Measurements from ENCODE around the gene SH3BP4. TPM values are rescaled to one million over a fixed set of nuclear protein-coding genes. Genes with fewer than 3 reads are reported as not detected.

SH3BP4 gene
- total and polyA plus RNA-seq, 10 of the 15 experiments (the other 5 are each of a cell fraction or from before 2014, with no cell fraction given): 0.03 to 0.36 TPM; not detected in 8

GRCh38 chr2:234963773-234964615 is 12.2 kb downstream of the SH3BP4 start (continued):
- TF ChIP-seq, protein P1, sequence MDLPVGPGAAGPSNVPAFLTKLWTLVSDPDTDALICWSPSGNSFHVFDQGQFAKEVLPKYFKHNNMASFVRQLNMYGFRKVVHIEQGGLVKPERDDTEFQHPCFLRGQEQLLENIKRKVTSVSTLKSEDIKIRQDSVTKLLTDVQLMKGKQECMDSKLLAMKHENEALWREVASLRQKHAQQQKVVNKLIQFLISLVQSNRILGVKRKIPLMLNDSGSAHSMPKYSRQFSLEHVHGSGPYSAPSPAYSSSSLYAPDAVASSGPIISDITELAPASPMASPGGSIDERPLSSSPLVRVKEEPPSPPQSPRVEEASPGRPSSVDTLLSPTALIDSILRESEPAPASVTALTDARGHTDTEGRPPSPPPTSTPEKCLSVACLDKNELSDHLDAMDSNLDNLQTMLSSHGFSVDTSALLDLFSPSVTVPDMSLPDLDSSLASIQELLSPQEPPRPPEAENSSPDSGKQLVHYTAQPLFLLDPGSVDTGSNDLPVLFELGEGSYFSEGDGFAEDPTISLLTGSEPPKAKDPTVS (IDR thresholded peaks at IDR 0.05; ENCODE audit: low read depth, low read length): no peak
- TF ChIP-seq SREBF2 (IDR thresholded peaks at IDR 0.05; ENCODE audit: low read length) (no peak), SMARCA5 (IDR thresholded peaks at IDR 0.05) (no peak)
- TF ChIP-seq, protein P2, sequence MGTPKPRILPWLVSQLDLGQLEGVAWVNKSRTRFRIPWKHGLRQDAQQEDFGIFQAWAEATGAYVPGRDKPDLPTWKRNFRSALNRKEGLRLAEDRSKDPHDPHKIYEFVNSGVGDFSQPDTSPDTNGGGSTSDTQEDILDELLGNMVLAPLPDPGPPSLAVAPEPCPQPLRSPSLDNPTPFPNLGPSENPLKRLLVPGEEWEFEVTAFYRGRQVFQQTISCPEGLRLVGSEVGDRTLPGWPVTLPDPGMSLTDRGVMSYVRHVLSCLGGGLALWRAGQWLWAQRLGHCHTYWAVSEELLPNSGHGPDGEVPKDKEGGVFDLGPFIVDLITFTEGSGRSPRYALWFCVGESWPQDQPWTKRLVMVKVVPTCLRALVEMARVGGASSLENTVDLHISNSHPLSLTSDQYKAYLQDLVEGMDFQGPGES (IDR thresholded peaks at IDR 0.05): no peak

DNA sequence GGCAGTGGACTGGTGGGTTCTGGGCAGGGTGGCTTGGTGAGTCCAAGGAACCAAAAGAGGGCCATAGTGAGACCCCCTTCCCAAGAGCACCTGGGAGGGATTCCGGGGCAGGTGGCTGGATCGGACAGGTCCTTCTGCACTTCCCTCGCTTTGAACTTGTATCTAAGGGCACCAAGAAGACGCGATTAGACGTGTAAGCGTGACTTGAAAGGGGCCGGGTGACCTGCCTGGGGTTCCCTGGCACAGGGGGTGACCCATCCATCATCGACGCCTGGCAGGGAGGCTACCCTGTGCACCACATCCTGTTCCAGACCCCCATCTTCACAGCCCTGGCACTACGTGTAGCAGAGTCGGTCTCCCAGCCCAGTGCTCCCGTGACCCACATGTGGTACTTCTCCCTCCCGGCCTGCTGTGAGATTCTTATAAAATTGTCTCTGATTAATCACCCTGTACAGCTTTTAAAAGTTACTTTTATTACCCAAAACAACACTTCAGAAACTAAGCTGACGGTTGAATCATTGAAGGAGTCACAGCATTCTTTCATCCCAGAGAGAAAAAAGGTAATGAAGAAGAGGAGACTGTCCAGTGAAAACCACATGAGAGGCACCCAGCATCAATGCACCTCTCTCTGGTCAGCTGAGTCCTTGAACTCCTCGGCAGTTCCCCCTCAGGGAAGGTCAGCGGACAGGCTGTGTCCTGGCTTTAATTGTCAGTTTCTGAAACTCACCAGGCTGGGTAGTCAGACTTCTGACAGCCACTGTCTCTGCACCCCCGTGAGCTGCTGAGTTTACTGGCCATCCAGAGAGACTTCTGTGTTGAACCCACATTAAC is 13.0 kb downstream of the SH3BP4 start:
- CTCF ChIA-PET: no interaction called here
- H3K9ac ChIP-seq (ENCODE audit: control insufficient read depth, insufficient read depth, low read length): no peak overlapping the region
- POLR2A ChIA-PET: no interaction called here
- ATAC-seq (no peak), DNase-seq (ENCODE audit: low read depth, low spot score) (no peak), FAIRE-seq (no peak)
- no peak overlapping the region for H3K4me3 ChIP-seq
- H3K4me2 ChIP-seq (ENCODE audit: control insufficient read depth, insufficient read depth): no peak overlapping the region
- RAD21 ChIA-PET (ENCODE audit: unreplicated experiment): no interaction called here
- H3K27me3 ChIP-seq (replicated peaks in 1 of 2; ENCODE audit: control insufficient read depth in 2 of 2, insufficient read depth in 2 of 2, low read length in 1 of 2): no peaks in the 10 kb centered on the region
- no peaks in the 10 kb centered on the region for H3K4me1 ChIP-seq (ENCODE audit: control insufficient read depth, insufficient read depth, low read length)
- no peaks in the 10 kb centered on the region for H3K36me3 ChIP-seq (ENCODE audit: control insufficient read depth in 2 of 2, insufficient read depth in 2 of 2, low read length in 1 of 2)
- H2AFZ ChIP-seq (ENCODE audit: control insufficient read depth, low read depth, low read length): no peak overlapping the region
- SMC1A ChIA-PET (ENCODE audit: uncharacterized antibody, unreplicated experiment): no interaction called here
- WGBS (ENCODE audit: insufficient coverage, insufficient replicate concordance, low lambda C conversion rate, missing lambda C conversion rate): 33% methylated on average over 17 of the region's 18 CpGs
- no peak overlapping the region for H3K27ac ChIP-seq (ENCODE audit: control insufficient read depth, insufficient read depth)
- no peaks in the 10 kb centered on the region for H3K79me2 ChIP-seq (ENCODE audit: control insufficient read depth, insufficient read depth, low read length)
- no peaks in the 10 kb centered on the region for H3K9me3 ChIP-seq (replicated peaks; ENCODE audit: control insufficient read depth, insufficient read depth, low read length)
- in situ Hi-C loops (cut with MboI) (no loop called here), intact Hi-C loops (cut with micrococcal nuclease; ENCODE audit: unreplicated experiment) (no loop called here)
- no TSS peak for BruUV-seq (replicated peaks)
- H4K20me1 ChIP-seq (ENCODE audit: control insufficient read depth, insufficient read depth): no peaks in the 10 kb centered on the region
- TF ChIP-seq HCFC1 (IDR thresholded peaks at IDR 0.05; ENCODE audit: low read length): no peak
- TF ChIP-seq BMI1 (IDR thresholded peaks at IDR 0.05; ENCODE audit: borderline replicate concordance): no peak
- TF ChIP-seq RBBP5 (conservative IDR thresholded peaks at IDR 0.05): no peak
- no peak for TF ChIP-seq ASH2L (IDR thresholded peaks at IDR 0.05; ENCODE audit: borderline replicate concordance, low read depth)
- TF ChIP-seq NR2C2 (IDR thresholded peaks at IDR 0.05; ENCODE audit: borderline replicate concordance, control insufficient read depth, insufficient read length, low read depth): no peak
- TF ChIP-seq IRF5 (IDR thresholded peaks at IDR 0.05; ENCODE audit: borderline replicate concordance): no peak
- no peak for TF ChIP-seq RAD21 (IDR thresholded peaks at IDR 0.05; ENCODE audit: insufficient read depth, low read depth, low read length)
- no peak for TF ChIP-seq PRDM15 (CRISPR knock-in tag; IDR thresholded peaks at IDR 0.05)
- no peak for TF ChIP-seq KDM1A (IDR thresholded peaks at IDR 0.05; ENCODE audit: borderline replicate concordance)
- no peak for TF ChIP-seq ZNF622 (IDR thresholded peaks at IDR 0.05)

Measured in GM12878 (cell line).